Measurements from ENCODE around the gene MARK3.

The MARK3 gene

GRCh38 chr14:103396463-103396862 lies 11.2 kb downstream of the MARK3 start:
- no peak for DNase-seq

- DNase-seq: no peak
Measured at GRCh38 chr14:103398427-103399195, 13.4 kb downstream of the MARK3 start.

DNA sequence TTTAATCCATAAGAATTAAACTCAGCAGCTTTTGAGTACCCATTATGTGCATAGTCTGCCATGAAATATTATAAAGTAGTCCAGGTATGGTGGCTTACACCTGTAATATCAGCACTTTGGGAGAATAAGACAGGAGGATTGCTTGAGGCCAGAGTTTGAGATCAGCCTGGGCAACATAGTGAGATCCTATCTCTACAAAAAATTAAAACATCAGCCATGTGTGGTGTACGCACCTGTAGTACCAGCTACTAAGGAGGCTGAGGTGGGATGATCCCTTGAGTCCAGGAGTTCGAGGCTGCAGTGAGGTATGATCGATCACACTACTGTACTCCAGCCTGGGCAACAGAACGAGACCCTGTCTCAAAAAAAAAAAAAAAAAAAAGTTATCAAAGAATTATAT lies 15.3 kb downstream of the MARK3 start:
- no peak for DNase-seq

DNA sequence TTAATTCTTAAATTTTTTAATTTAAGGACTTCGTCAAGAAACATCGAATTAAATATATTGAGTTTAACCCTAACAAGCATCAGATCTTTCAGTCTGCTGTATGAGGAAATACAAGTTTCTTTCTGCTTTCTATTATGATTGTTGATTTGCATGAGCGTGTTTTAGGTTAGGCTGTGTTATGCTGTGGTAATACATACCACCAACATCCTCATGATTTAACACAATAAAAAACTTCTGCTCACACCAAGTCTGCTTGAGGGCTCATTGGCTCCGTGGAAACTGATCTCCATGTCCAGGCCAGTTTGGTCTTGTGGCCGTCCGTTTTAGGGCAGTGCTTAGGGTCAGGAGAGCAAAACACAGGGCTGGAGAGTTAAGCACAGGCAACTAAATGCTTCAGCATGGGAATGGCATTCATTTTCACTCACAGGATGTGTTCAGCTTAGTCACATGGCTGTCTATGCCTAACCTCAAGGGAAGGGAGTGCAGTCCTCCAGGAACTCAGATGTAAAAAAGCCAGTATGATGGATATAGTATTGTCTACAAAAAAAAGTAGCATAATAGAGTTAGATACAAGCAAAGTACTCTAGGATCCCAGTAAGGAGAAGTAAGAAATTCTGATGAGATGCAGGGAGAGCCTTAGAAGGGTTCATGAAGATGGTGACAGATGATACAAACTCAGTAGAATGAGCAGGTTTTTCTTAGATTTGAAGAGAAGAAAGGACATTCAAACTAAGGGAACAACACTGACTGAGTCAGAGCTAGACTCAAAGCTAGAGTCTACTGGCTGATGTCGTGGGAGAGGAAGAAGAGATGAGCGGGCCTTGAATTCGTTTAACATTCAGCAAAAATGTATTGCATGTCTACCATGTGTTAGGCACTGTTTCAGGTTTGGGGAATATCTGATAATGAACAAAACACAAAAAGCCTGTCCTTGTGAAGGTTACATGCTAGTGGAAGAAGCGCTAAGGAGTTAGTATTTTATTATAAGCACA lies 16.3 kb downstream of the MARK3 start:
- no peak for DNase-seq

- DNase-seq: no peak
Measured at GRCh38 chr14:103402695-103403094, 17.5 kb downstream of the MARK3 start.

GRCh38 chr14:103404032-103404918 lies 19.1 kb downstream of the MARK3 start:
- DNase-seq: no peak

- no peak for DNase-seq
Measured at GRCh38 chr14:103404920-103405319, 19.7 kb downstream of the MARK3 start.

GRCh38 chr14:103408491-103409155 lies 23.4 kb downstream of the MARK3 start:
- DNase-seq: no peak

DNA sequence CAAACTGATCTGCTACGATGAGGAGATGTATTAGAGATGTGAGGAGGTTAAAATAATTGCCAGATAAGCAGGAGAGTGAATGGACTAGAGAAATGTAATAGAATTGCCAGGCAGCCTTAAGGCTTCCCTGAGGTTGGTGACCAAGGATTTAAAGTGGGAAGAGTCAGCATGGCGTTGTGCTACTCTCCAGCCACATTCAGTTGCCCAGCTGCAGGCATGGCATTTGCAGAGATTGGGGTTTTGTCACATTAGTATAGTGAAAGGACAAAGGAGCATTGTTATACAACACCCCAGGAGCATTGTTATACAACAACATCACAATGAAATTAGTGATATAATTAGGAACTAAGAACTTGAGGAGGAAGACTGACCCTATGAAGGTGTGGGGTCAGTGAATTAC lies 31.7 kb downstream of the MARK3 start:
- DNase-seq: no peak

GRCh38 chr14:103418481-103418818 lies 33.2 kb downstream of the MARK3 start:
- DNase-seq: no peak

GRCh38 chr14:103421556-103421955 lies 36.3 kb downstream of the MARK3 start:
- DNase-seq: no peak

- no peak for DNase-seq
Measured at GRCh38 chr14:103423050-103423461, 37.8 kb downstream of the MARK3 start.

- no peak for DNase-seq
Measured at GRCh38 chr14:103427485-103428443, 42.5 kb downstream of the MARK3 start.

DNA sequence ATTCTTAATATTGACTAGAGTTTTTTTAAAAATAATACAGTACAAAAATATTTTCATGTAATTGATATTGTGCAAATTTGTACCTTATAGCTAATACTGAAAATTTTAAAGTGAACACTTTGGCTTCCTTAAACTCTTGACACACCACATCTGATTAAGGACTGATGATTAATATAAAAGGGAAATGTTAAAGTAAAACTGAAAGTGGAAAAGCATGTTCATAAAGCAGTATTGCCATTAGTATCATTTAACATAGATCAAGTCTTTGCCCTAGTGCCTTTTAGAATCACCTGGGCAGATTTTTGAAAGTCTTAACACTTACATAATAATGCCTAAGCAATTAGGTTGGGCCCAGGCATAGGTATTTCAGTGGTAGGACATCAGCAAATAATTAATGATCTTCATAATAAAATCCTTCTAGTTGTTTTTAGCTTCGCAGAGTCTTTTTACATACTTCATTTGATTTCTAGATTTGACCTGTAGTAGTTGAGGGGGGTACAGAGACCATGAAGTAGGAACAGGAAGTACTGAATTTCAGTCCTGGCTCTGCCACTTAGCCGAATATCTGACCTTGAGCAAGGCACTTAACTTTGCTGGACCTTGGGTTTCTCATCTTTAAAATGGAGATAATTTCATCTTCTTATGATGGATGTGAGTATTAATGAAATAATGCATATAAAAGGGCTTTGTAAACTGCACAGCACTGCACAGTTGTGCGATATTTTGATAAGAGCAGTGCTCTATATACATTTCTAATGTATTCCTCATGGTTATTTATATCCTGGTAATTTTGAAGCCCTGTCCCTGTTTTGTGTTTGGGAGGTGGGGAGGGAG lies 43.7 kb downstream of the MARK3 start:
- no peak for DNase-seq

- DNase-seq: no peak
Measured at GRCh38 chr14:103430358-103430757, 45.1 kb downstream of the MARK3 start.

- no peak for DNase-seq
Measured at GRCh38 chr14:103432627-103433026, 47.4 kb downstream of the MARK3 start.

GRCh38 chr14:103433916-103434563 lies 48.8 kb downstream of the MARK3 start:
- DNase-seq: no peak

DNA sequence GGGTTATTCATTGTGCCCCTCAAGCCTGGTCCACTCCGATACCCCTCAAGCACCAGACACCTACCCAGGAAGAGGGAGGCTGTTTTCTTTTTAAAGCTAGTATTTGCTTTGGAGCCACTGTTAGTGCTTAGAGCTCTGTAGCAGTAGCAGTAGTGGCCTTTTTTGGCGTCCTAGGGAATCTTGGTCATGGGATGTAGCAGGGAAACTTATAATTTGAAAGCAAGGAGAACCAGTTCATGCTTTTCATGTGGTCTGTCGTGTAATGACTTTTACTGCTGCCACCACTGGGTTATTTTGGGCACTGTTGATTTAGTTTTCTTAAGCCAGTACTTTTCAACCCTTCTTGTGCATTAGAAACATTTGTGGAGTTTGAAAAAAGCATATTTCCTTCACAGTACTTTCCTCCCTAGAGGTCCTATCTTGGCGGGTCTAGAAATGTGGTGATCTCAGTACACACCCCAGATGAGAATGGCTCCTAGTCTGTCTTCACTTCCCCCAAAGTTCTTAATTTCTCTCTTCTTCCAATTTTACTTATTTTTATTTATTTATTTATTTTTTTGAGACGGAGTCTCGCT lies 49.7 kb downstream of the MARK3 start:
- DNase-seq: no peak

DNA sequence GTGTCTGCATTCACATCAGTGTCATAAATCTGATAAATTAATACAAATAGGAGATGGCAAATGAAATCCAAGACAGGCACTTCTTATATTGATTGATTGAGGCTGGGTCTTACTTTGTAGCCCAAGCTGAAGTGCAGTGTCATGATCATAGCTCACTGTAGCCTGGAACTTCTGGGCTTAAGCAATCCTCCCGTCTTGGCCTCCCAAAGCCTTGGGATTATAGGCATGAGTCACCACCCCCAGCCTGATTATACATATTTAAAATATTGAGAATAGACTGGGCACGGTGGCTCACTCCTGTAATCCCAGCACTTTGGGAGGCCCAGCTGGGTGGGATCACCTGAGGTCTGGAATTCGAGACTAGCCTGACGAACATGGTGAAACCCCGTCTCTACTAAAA lies 51.3 kb downstream of the MARK3 start:
- DNase-seq: no peak
